HEK293T (cell line): ENCODE results near the gene NUP42.
"Not testable (repeated sequence)": the region's sequence is repeated elsewhere in the genome, so short reads cannot be mapped to it uniquely, and the experiment has no call there.

ENCODE experiments used
- CTCF ChIA-PET: fragments of 350-600 bp; formaldehyde crosslinking; extraction: SDS; loops from one replicate; lab custom pipeline; 2021; ENCODE audit warnings: antibody characterized with exemption, inconsistent platforms; lab: Yijun Ruan, JAX
- POLR2A ChIA-PET: fragments of 350-600 bp; formaldehyde crosslinking; extraction: SDS; loops from one replicate; lab custom pipeline; 2020; ENCODE audit warnings: antibody characterized with exemption, inconsistent platforms; lab: Yijun Ruan, JAX
- DNase-seq: peaks from one replicate; pipeline ENCODE4 v3.0.0; 2012; ENCODE audit warnings: mixed read lengths; ENCODE audit errors: extremely low spot score
- ARNT ChIP-seq: fragments of 450-650 bp; IDR thresholded peaks from 2 replicates; pipeline ENCODE4 v1.6.1; 2017; ENCODE audit warnings: mild to moderate bottlenecking
- BHLHE40 ChIP-seq: fragments of 450-650 bp; IDR thresholded peaks from 2 replicates; pipeline ENCODE4 v1.6.1; 2016; ENCODE audit warnings: mild to moderate bottlenecking, moderate library complexity, borderline replicate concordance
- CTBP1 ChIP-seq: fragments of 450-650 bp; IDR thresholded peaks from 2 replicates; pipeline ENCODE4 v1.6.1; 2016; ENCODE audit warnings: borderline replicate concordance
- ELF4 ChIP-seq: fragments of 450-650 bp; IDR thresholded peaks from 2 replicates; pipeline ENCODE4 v1.6.1; 2017; ENCODE audit warnings: antibody characterized with exemption
- FOXA1 ChIP-seq: fragments of 450-650 bp; IDR thresholded peaks from 2 replicates; pipeline ENCODE4 v1.6.1; 2016; ENCODE audit warnings: mild to moderate bottlenecking
- FOXK2 ChIP-seq: fragments of 450-650 bp; IDR thresholded peaks from 2 replicates; pipeline ENCODE4 v1.6.1; 2016; ENCODE audit warnings: mild to moderate bottlenecking
- FOXM1 ChIP-seq: fragments of 450-650 bp; IDR thresholded peaks from 2 replicates; pipeline ENCODE4 v1.6.1; 2017; ENCODE audit warnings: mild to moderate bottlenecking, borderline replicate concordance
- HDGF ChIP-seq: fragments of 450-650 bp; IDR thresholded peaks from 2 replicates; pipeline ENCODE4 v1.6.1; 2017; ENCODE audit warnings: antibody characterized with exemption, borderline replicate concordance
- L3MBTL2 ChIP-seq: fragments of 450-650 bp; conservative IDR thresholded peaks from 2 replicates; pipeline ENCODE4 v1.6.1; 2016; ENCODE audit warnings: mild to moderate bottlenecking
- LEF1 ChIP-seq: fragments of 450-650 bp; IDR thresholded peaks from 2 replicates; pipeline ENCODE4 v1.6.1; 2017; ENCODE audit warnings: mild to moderate bottlenecking, borderline replicate concordance
- NFRKB ChIP-seq: fragments of 450-650 bp; IDR thresholded peaks from 2 replicates; pipeline ENCODE4 v1.6.1; 2016; ENCODE audit warnings: mild to moderate bottlenecking, moderate library complexity
- PKNOX1 ChIP-seq: fragments of 450-650 bp; IDR thresholded peaks from 2 replicates; pipeline ENCODE4 v1.6.1; 2016
- SP1 ChIP-seq: fragments of 450-650 bp; IDR thresholded peaks from 2 replicates; pipeline ENCODE4 v1.6.1; 2017
- SUZ12 ChIP-seq: fragments of 450-650 bp; IDR thresholded peaks from 2 replicates; pipeline ENCODE4 v1.6.1; 2016; ENCODE audit warnings: mild to moderate bottlenecking
- TARDBP ChIP-seq: fragments of 450-650 bp; IDR thresholded peaks from 2 replicates; pipeline ENCODE4 v1.6.1; 2016
- ZNF384 ChIP-seq: fragments of 450-650 bp; IDR thresholded peaks from 2 replicates; pipeline ENCODE4 v1.6.1; 2016

Gene NUP42

DNA sequence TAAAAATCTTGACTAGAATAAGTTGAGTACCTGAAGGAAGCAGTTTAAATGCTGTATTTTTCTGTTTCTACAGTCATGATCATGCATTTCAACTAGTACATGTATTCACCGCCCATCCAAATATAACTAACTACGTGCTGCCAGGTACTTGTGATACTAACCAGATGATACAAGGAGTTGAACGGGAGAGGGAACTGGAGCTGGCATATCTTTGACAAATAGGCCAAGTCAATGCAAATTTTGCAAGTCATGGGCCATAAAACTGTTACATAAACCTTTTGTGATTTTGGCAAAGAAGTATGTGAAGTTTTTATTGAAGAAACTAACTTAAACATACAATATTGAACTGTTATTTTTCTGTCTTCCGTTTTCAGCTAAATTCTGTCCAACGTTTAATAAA lies 14.5 kb downstream of the NUP42 start:
- ChIA-PET CTCF (interaction anchor here (1.0 kb wide), 1 partner anchor 110 kb away, joined by 4 read pairs; no protein-coding TSS in a partner anchor), POLR2A (no interaction called here)
- DNase-seq: no peak
- TF ChIP-seq FOXK2 (no peak), SP1 (no peak), NFRKB (no peak), BHLHE40 (no peak), ARNT (no peak), HDGF (no peak), CTBP1 (no peak), TARDBP (no peak)

- CTCF ChIA-PET, DNase-seq, POLR2A ChIA-PET: not testable (repeated sequence)
These were observed 15.9 kb downstream of the NUP42 start for GRCh38 chr7:23197745-23198144.

- TF ChIP-seq BHLHE40: no peak
- POLR2A ChIA-PET: no interaction called here
- no peak for DNase-seq
- CTCF ChIA-PET: no interaction called here
These were observed 18.5 kb downstream of the NUP42 start for GRCh38 chr7:23200331-23200730.

DNA sequence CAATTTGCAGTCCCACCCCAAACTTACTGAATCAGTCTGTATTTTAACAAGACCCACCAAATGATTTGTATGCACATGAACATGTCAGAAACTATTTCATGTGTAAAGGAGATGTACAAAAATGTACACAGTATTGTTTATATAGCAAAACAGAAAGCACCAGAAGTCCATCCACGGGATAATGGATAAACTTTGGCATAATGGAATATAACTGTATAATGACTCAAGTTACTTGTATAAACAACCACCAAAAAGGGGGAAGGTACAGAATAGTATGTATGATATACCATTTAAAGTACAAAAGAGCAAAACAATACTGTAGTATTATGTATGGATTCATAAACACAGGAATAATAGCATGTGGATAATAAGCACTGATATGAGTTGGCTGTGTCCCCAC lies 22.4 kb downstream of the NUP42 start:
- TF ChIP-seq FOXA1 (no peak), TARDBP (no peak), HDGF (no peak), PKNOX1 (no peak), ARNT (no peak), FOXM1 (no peak), BHLHE40 (no peak), SP1 (no peak), ZNF384 (no peak), CTBP1 (no peak), SUZ12 (no peak), FOXK2 (no peak), LEF1 (no peak), ELF4 (no peak), L3MBTL2 (no peak), NFRKB (no peak)
- no peak for DNase-seq
- CTCF ChIA-PET: interaction anchor here (0.6 kb wide), 1 partner anchor 193 kb away, joined by 3 read pairs; no protein-coding TSS in a partner anchor
- POLR2A ChIA-PET: no interaction called here

GRCh38 chr7:23205577-23205908 lies 23.7 kb downstream of the NUP42 start:
- POLR2A ChIA-PET: no interaction called here
- CTCF ChIA-PET: no interaction called here
- no peak for TF ChIP-seq LEF1
- no peak for TF ChIP-seq FOXK2
- TF ChIP-seq TARDBP: no peak
- no peak for TF ChIP-seq FOXA1
- TF ChIP-seq PKNOX1: no peak
- TF ChIP-seq BHLHE40: no peak
- no peak for TF ChIP-seq FOXM1
- no peak for TF ChIP-seq ZNF384
- no peak for TF ChIP-seq HDGF
- TF ChIP-seq NFRKB: no peak
- TF ChIP-seq SUZ12: no peak
- no peak for TF ChIP-seq SP1
- TF ChIP-seq ELF4: no peak
- no peak for TF ChIP-seq ARNT
- DNase-seq: no peak

- no peak for DNase-seq
- TF ChIP-seq BHLHE40 (no peak), ELF4 (no peak), LEF1 (no peak), ARNT (no peak), CTBP1 (no peak), HDGF (no peak), PKNOX1 (no peak), FOXK2 (no peak), FOXA1 (no peak), SP1 (no peak), NFRKB (no peak), FOXM1 (no peak)
- POLR2A ChIA-PET: no interaction called here
- CTCF ChIA-PET: no interaction called here
These were observed 24.3 kb downstream of the NUP42 start for GRCh38 chr7:23205909-23206767.
